Mononuclear cell (primary cell): Measurements from ENCODE around the gene MTMR3. TPM values are rescaled to one million over a fixed set of nuclear protein-coding genes. Genes with fewer than 3 reads are reported as not detected.

ENCODE experiments used
- H3K27me3 ChIP-seq: 2 replicates; pipeline ENCODE4 v1.6.0; 2011; ENCODE audit warnings: low read length, control low read depth; ENCODE audit not compliant: insufficient read depth
- H3K4me1 ChIP-seq: 2 replicates; pipeline ENCODE4 v1.5.1; 2011; ENCODE audit warnings: mild to moderate bottlenecking, low read length, control low read depth; ENCODE audit not compliant: insufficient read depth
- H3K4me3 ChIP-seq: 2 replicates; pipeline ENCODE4 v1.5.1; 2011; ENCODE audit warnings: mild to moderate bottlenecking, low read length, moderate library complexity
- H3K9me3 ChIP-seq: 2 replicates; pipeline ENCODE4 v1.5.1; 2011; ENCODE audit warnings: low read depth, mild to moderate bottlenecking, control low read depth, low read length
- total RNA-seq: library from RNA; depleted of rRNA; stranded (reverse); fragments of >200 nt; gene quantifications from one replicate; pipeline ENCODE4 v1.2.3, GENCODE V29; 2012

Gene MTMR3
- total RNA-seq, 1 donor, result 79.0 TPM

DNA sequence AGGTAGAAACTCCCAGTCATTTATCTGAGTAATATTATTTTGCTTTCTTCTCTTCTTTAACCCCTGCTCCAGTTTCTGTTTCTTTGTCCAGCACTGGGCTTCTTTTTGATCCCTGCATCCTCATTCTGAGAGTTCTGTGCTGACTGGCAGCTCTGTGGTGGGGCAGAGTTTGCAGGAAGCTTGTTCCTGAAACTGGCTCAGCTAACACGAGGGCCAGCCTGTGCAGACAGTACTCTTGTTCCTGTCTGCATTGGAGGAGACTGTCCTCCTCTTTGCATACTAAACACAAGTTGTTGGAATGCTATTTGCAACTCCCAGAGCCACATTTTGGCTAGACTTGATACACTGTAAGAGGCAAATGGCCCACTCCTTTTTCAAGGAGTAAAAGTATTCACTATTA, 104.2 kb downstream of the MTMR3 start:
- H3K4me1 ChIP-seq, result no peaks in the 10 kb centered on the region
- H3K4me3 ChIP-seq, result no peak overlapping the region
- no peaks in the 10 kb centered on the region for H3K27me3 ChIP-seq
- no peaks in the 10 kb centered on the region for H3K9me3 ChIP-seq

- no peaks in the 10 kb centered on the region for H3K4me1 ChIP-seq
- no peaks in the 10 kb centered on the region for H3K9me3 ChIP-seq
- H3K27me3 ChIP-seq, result no peaks in the 10 kb centered on the region
Measured at GRCh38 chr22:29988719-29989118, 105.7 kb downstream of the MTMR3 start.

DNA sequence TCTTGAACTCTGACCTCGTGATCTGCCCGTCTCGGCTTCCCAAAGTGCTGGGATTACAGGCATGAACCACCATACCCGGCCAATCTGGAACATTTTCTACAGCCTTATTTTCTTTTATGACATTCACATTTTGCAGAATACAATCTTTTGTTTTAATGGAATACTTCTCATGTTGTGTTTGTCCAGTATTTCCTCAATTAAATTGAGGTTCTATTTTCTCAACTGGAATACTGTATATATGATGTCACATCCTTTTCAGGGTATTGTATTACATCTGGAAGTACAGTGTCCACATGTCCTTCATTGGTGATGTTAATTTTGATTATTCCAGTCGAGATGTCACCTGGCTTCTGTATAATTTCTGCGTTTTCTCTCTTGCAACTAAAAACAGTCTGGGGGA, 106.5 kb downstream of the MTMR3 start:
- no peaks in the 10 kb centered on the region for H3K9me3 ChIP-seq
- H3K4me3 ChIP-seq, result no peak overlapping the region
- H3K27me3 ChIP-seq, result no peaks in the 10 kb centered on the region
- H3K4me1 ChIP-seq, result no peaks in the 10 kb centered on the region

More at GRCh38 chr22:29988719-29989118, 105.7 kb downstream of the MTMR3 start:
- no peak overlapping the region for H3K4me3 ChIP-seq

GRCh38 chr22:29992341-29993275, 109.6 kb downstream of the MTMR3 start:
- H3K4me3 ChIP-seq, result no peak overlapping the region
- no peaks in the 10 kb centered on the region for H3K9me3 ChIP-seq

GRCh38 chr22:29994027-29994715, 111.2 kb downstream of the MTMR3 start:
- Histone ChIP-seq H3K4me1 (no peaks in the 10 kb centered on the region), H3K4me3 (no peak overlapping the region), H3K27me3 (no peaks in the 10 kb centered on the region), H3K9me3 (no peaks in the 10 kb centered on the region)

More at GRCh38 chr22:29992341-29993275, 109.6 kb downstream of the MTMR3 start:
- H3K27me3 ChIP-seq, result no peaks in the 10 kb centered on the region
- no peaks in the 10 kb centered on the region for H3K4me1 ChIP-seq

GRCh38 chr22:29994943-29995342, 112.0 kb downstream of the MTMR3 start:
- H3K9me3 ChIP-seq, result no peaks in the 10 kb centered on the region

GRCh38 chr22:29997107-29997506, 114.1 kb downstream of the MTMR3 start:
- no peaks in the 10 kb centered on the region for H3K9me3 ChIP-seq
- no peak overlapping the region for H3K4me3 ChIP-seq
- H3K27me3 ChIP-seq, result no peaks in the 10 kb centered on the region
- no peaks in the 10 kb centered on the region for H3K4me1 ChIP-seq

More at GRCh38 chr22:29994943-29995342, 112.0 kb downstream of the MTMR3 start:
- H3K4me1 ChIP-seq, result no peaks in the 10 kb centered on the region
- H3K27me3 ChIP-seq, result no peaks in the 10 kb centered on the region
- no peak overlapping the region for H3K4me3 ChIP-seq

- Histone ChIP-seq H3K4me1 (no peaks in the 10 kb centered on the region), H3K4me3 (no peak overlapping the region), H3K9me3 (no peaks in the 10 kb centered on the region), H3K27me3 (no peaks in the 10 kb centered on the region)
Measured at GRCh38 chr22:29997516-29997915, 114.5 kb downstream of the MTMR3 start.

GRCh38 chr22:29998627-29999384, 115.8 kb downstream of the MTMR3 start:
- Histone ChIP-seq H3K4me3 (no peak overlapping the region), H3K27me3 (no peaks in the 10 kb centered on the region), H3K9me3 (no peaks in the 10 kb centered on the region), H3K4me1 (no peaks in the 10 kb centered on the region)

DNA sequence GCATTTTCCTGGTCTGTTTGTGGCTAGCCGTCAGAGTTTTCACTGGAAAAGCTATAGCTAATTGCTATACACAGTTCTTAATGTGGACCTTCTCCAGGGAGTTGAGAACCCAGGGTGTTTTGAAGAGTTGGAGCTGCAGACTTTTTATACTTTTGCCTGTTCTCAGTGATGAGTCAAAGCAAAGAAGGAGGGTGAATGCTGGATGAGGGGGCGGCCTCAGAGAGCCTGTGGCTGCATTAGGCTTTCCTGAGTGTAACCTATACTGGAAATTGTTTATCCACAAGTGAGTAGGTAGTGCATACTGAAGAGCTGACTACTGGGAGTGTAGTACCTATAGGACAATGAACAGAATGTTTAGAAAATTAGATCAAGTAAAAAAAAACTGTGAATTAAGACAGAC, 117.6 kb downstream of the MTMR3 start:
- Histone ChIP-seq H3K9me3 (no peaks in the 10 kb centered on the region), H3K4me3 (no peak overlapping the region), H3K27me3 (no peaks in the 10 kb centered on the region), H3K4me1 (no peaks in the 10 kb centered on the region)

- H3K4me1 ChIP-seq, result no peaks in the 10 kb centered on the region
- H3K27me3 ChIP-seq, result no peaks in the 10 kb centered on the region
- H3K4me3 ChIP-seq, result no peak overlapping the region
- no peaks in the 10 kb centered on the region for H3K9me3 ChIP-seq
Measured at GRCh38 chr22:30001459-30001858, 118.5 kb downstream of the MTMR3 start.

GRCh38 chr22:30002861-30003486, 120.0 kb downstream of the MTMR3 start:
- Histone ChIP-seq H3K27me3 (no peaks in the 10 kb centered on the region), H3K9me3 (no peaks in the 10 kb centered on the region), H3K4me3 (no peak overlapping the region), H3K4me1 (no peaks in the 10 kb centered on the region)

- H3K4me3 ChIP-seq, result no peak overlapping the region
- H3K27me3 ChIP-seq, result no peaks in the 10 kb centered on the region
- no peaks in the 10 kb centered on the region for H3K4me1 ChIP-seq
- no peaks in the 10 kb centered on the region for H3K9me3 ChIP-seq
Measured at GRCh38 chr22:30004101-30004500, 121.1 kb downstream of the MTMR3 start.

- no peaks in the 10 kb centered on the region for H3K9me3 ChIP-seq
- no peaks in the 10 kb centered on the region for H3K27me3 ChIP-seq
- H3K4me3 ChIP-seq, result no peak overlapping the region
- no peaks in the 10 kb centered on the region for H3K4me1 ChIP-seq
Measured at GRCh38 chr22:30004694-30005093, 121.7 kb downstream of the MTMR3 start.
